Stimulated activated CD4-positive, alpha-beta T cell treated with anti-CD3 and anti-CD28 coated beads, Interleukin-4, amount 100 ng/mL, for 24 hours (primary cell): ENCODE measurements around the gene PSMB2.
"Not testable (repeated sequence)": the region's sequence is repeated elsewhere in the genome, so short reads cannot be mapped to it uniquely, and the experiment has no call there.

Experiments
- DNase-seq: peaks from one replicate; pipeline ENCODE4 v3.0.0-alpha.2; 2020

Gene PSMB2

GRCh38 chr1:35641233-35641866 lies at the start of gene PSMB2:
PSMB2 (minus strand) TSS chr1:35641526; CDS start chr1:35641432, 94 bp downstream.
- peak; percentile 97 for DNase-seq

GRCh38 chr1:35691080-35691479 lies 49.8 kb upstream of the PSMB2 start:
- no peak for DNase-seq

GRCh38 chr1:35690103-35690502 lies 48.8 kb upstream of the PSMB2 start:
- DNase-seq = not testable (repeated sequence)

GRCh38 chr1:35688161-35688560 lies 46.8 kb upstream of the PSMB2 start:
- no peak for DNase-seq

GRCh38 chr1:35683012-35683411 lies 41.7 kb upstream of the PSMB2 start:
- DNase-seq = no peak

- DNase-seq = no peak
Observed at GRCh38 chr1:35680271-35680670, 38.9 kb upstream of the PSMB2 start.

GRCh38 chr1:35675773-35676172 lies 34.4 kb upstream of the PSMB2 start:
- DNase-seq = no peak

GRCh38 chr1:35674111-35674510 lies 32.8 kb upstream of the PSMB2 start:
- DNase-seq = no peak

- DNase-seq = no peak
Observed at GRCh38 chr1:35672116-35672515, 30.8 kb upstream of the PSMB2 start.

- DNase-seq = no peak
Observed at GRCh38 chr1:35668506-35668905, 27.2 kb upstream of the PSMB2 start.

GRCh38 chr1:35666916-35667315 lies 25.6 kb upstream of the PSMB2 start:
- no peak for DNase-seq

- no peak for DNase-seq
Observed at GRCh38 chr1:35666216-35666615, 24.9 kb upstream of the PSMB2 start.

- DNase-seq = no peak
Observed at GRCh38 chr1:35663434-35663833, 22.1 kb upstream of the PSMB2 start.

GRCh38 chr1:35661474-35661795 lies 20.1 kb upstream of the PSMB2 start:
- no peak for DNase-seq

GRCh38 chr1:35660581-35661473 lies 19.5 kb upstream of the PSMB2 start:
- DNase-seq = no peak

- DNase-seq = no peak
Observed at GRCh38 chr1:35659589-35659988, 18.3 kb upstream of the PSMB2 start.

GRCh38 chr1:35657851-35658250 lies 16.5 kb upstream of the PSMB2 start:
- no peak for DNase-seq

- no peak for DNase-seq
Observed at GRCh38 chr1:35656863-35657232, 15.5 kb upstream of the PSMB2 start.

GRCh38 chr1:35656148-35656862 lies 15.0 kb upstream of the PSMB2 start:
- no peak for DNase-seq

- DNase-seq = no peak
Observed at GRCh38 chr1:35655196-35655595, 13.9 kb upstream of the PSMB2 start.

- DNase-seq = no peak
Observed at GRCh38 chr1:35650416-35650815, 9.1 kb upstream of the PSMB2 start.

GRCh38 chr1:35646043-35646442 lies 4.7 kb upstream of the PSMB2 start:
- no peak for DNase-seq

- DNase-seq = no peak
Observed at GRCh38 chr1:35644204-35644603, 2.9 kb upstream of the PSMB2 start.

GRCh38 chr1:35642471-35642955 lies 1.2 kb upstream of the PSMB2 start:
- DNase-seq = peak; percentile 30
